Peyer's patch (tissue), 4 donors: ENCODE results near the gene TNIK. TPM values are rescaled to one million over a fixed set of nuclear protein-coding genes. Genes with fewer than 3 reads are reported as not detected.

Experiments
- DNase-seq, 3 donors: peaks; one replicate each; pipeline ENCODE4 v3.0.0-alpha.2; 2017 to 2019
- H3K27ac ChIP-seq, 4 donors: fragments of 200-600 bp; sonication (generic); one replicate each; pipeline ENCODE4 v1.5.1; 2016 to 2019
- H3K27me3 ChIP-seq, 2 donors: fragments of 200-600 bp; sonication (generic); one replicate each; pipeline ENCODE4 v1.5.1; 2019
- H3K36me3 ChIP-seq, 3 donors: fragments of 200-600 bp; sonication (generic); one replicate each; pipeline ENCODE4 v1.5.1; 2016 to 2019
- H3K4me1 ChIP-seq, 4 donors: fragments of 200-600 bp; sonication (generic); one replicate each; pipeline ENCODE4 v1.5.1; 2016 to 2019
- H3K4me3 ChIP-seq, 4 donors: fragments of 200-600 bp; sonication (generic); 1 replicate in 3 of 4; 2 replicates in 1 of 4; pipeline ENCODE4 v1.5.1; 2016 to 2019; ENCODE audit warnings: mild to moderate bottlenecking in 1 of 4
- H3K9me3 ChIP-seq, 4 donors: fragments of 200-600 bp; sonication (generic); one replicate each; pipeline ENCODE4 v1.5.1; 2016 to 2019; ENCODE audit warnings: mild to moderate bottlenecking in 1 of 4
- POLR2A ChIP-seq, 2 donors: fragments of 450-650 bp; IDR thresholded peaks; one replicate each; pipeline ENCODE4 v1.5.1; 2017; ENCODE audit warnings: antibody characterized with exemption in 2 of 2, mild to moderate bottlenecking in 2 of 2, moderate library complexity in 2 of 2
- total RNA-seq, 4 donors: library from RNA; depleted of rRNA; stranded (reverse); fragments of >200 nt; gene quantifications; one replicate each; pipeline ENCODE4 v1.1.0, GENCODE V29; 2016
- TF ChIP-seq, protein P1 (sequence below), 6 experiments: fragments of 450-650 bp in 4 of 6; fragments of 200-600 bp in 2 of 6; sonication (generic) in 1 of 6; IDR thresholded peaks; one replicate each; pipeline ENCODE4 v1.5.1; 2017 to 2019; ENCODE audit warnings: antibody characterized with exemption in 6 of 6, mild to moderate bottlenecking in 3 of 6, moderate library complexity in 1 of 6

Gene TNIK
- total RNA-seq, 4 donors from 2014 or later = 37.1 to 84.8 (median 74.4) TPM

DNA sequence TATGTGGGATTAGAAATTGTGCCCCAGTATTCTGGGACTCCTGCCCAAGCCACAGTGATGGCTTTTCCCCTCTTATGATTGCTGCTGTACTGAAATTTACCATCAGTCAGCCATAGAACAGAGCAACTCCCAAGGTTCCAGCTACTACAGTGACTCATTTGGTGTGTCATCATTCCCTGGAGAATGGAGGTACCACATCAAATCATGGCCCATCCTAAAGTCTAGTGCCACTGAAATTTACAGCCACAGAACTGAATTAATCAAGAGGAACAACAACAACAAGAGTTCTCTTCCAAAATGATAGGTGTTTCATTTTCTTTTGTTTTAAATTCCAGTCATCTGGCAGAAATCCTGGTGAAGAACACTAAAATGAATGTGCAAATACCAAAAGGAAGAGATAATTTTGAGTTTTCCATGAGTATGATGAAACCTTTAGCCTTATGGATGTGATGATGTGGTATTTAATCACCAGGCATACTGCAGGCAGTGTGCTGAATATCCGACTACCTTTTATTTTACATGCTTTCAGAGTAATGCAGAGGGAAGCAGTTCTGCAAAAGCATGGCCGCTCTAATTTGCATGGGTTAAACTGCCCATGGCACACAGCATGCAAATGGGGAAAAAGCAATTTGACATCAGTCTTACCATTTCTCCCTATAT, 358.1 kb downstream of the TNIK start:
- no peak for DNase-seq
- Histone ChIP-seq H3K27ac (no peak overlapping the region), H3K9me3 (no peaks in the 10 kb centered on the region), H3K36me3 (peaks cover 0 to 33% (median 0%) of the 10 kb centered on the region in 3 donors), H3K27me3 (no peaks in the 10 kb centered on the region), H3K4me3 (no peak overlapping the region), H3K4me1 (no peaks in the 10 kb centered on the region)
- no peak for TF ChIP-seq POLR2A (IDR thresholded peaks at IDR 0.05)
- TF ChIP-seq, protein P1, sequence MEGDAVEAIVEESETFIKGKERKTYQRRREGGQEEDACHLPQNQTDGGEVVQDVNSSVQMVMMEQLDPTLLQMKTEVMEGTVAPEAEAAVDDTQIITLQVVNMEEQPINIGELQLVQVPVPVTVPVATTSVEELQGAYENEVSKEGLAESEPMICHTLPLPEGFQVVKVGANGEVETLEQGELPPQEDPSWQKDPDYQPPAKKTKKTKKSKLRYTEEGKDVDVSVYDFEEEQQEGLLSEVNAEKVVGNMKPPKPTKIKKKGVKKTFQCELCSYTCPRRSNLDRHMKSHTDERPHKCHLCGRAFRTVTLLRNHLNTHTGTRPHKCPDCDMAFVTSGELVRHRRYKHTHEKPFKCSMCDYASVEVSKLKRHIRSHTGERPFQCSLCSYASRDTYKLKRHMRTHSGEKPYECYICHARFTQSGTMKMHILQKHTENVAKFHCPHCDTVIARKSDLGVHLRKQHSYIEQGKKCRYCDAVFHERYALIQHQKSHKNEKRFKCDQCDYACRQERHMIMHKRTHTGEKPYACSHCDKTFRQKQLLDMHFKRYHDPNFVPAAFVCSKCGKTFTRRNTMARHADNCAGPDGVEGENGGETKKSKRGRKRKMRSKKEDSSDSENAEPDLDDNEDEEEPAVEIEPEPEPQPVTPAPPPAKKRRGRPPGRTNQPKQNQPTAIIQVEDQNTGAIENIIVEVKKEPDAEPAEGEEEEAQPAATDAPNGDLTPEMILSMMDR (IDR thresholded peaks at IDR 0.05) = no peak

DNA sequence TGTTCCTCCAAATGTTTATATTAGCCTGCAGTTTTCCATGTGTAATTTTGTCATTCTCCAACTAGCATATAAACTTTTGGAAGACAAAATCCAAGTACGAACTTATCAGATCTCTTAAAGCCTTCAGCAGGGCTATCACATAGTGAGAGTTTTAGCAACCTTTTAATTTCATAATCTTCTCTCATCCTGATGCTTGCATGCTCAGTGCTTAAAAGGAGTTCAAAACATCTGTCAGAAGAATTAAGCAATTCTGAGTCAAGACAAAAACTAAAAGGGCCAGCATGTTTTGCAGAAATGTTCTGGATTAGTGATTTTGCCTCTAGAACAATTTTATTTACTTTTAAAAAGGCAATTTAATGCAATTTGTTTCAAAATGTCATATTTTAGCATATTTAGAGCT, 360.3 kb downstream of the TNIK start:
- no peak overlapping the region for H3K4me3 ChIP-seq
- TF ChIP-seq POLR2A (IDR thresholded peaks at IDR 0.05) = no peak
- TF ChIP-seq, protein P1 (IDR thresholded peaks at IDR 0.05) = no peak
- H3K27ac ChIP-seq = no peak overlapping the region
- no peak for DNase-seq
- no peaks in the 10 kb centered on the region for H3K9me3 ChIP-seq
- H3K36me3 ChIP-seq = peaks cover 0 to 31% (median 0%) of the 10 kb centered on the region in 3 donors
- H3K27me3 ChIP-seq = no peaks in the 10 kb centered on the region
- H3K4me1 ChIP-seq = no peaks in the 10 kb centered on the region

DNA sequence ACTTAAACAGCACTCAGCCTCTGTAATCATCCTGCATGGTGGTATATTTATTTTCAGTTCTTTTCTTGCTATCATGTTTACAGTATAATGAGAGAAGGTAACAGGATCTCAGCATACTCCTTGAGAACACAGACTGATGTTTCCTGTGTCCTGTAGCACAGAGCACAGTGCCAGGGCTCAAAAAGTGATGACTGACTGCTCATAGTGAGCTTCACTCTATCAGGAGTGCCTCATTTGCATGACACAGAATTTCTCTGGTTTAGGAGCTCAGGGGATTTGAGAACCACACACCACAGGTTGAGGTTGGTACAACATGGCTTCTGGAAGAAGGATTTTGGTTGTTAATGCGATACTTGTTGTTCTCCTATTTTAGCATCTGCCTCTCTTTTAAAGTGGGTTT, 365.1 kb downstream of the TNIK start:
- H3K4me3 ChIP-seq = no peak overlapping the region
- DNase-seq = no peak
- peaks cover 0 to 6% (median 0%) of the 10 kb centered on the region in 4 donors for H3K4me1 ChIP-seq
- peaks cover 0 to 21% (median 0%) of the 10 kb centered on the region in 3 donors for H3K36me3 ChIP-seq
- TF ChIP-seq, protein P1 (IDR thresholded peaks at IDR 0.05) = no peak
- no peak for TF ChIP-seq POLR2A (IDR thresholded peaks at IDR 0.05)
- no peaks in the 10 kb centered on the region for H3K27me3 ChIP-seq
- no peak overlapping the region for H3K27ac ChIP-seq
- no peaks in the 10 kb centered on the region for H3K9me3 ChIP-seq

DNA sequence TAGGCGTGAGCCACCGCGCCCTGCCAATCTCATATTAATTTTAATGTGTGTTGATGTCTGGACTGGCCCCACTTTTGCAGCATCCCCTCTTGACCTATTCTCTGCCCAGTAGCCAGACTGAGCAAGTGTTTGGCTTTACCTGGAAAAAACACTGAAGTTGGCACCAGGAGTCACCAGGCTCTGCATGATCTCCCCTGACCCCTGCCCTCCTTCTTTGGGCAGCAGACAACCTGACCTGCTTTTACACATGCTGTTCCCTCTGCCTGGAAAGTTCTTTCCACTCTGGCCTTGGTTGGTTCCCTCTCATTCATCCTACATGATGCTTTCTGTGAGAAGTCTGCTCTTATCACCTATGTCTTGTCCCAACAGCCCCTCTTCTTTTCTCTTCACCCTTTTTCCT, 365.8 kb downstream of the TNIK start:
- no peak overlapping the region for H3K27ac ChIP-seq
- H3K9me3 ChIP-seq = no peaks in the 10 kb centered on the region
- H3K27me3 ChIP-seq = no peaks in the 10 kb centered on the region
- H3K36me3 ChIP-seq = peaks cover 0 to 16% (median 0%) of the 10 kb centered on the region in 3 donors
- H3K4me3 ChIP-seq = no peak overlapping the region
- TF ChIP-seq POLR2A (IDR thresholded peaks at IDR 0.05) = no peak
- TF ChIP-seq, protein P1 (IDR thresholded peaks at IDR 0.05) = no peak
- peaks cover 0 to 6% (median 0%) of the 10 kb centered on the region in 4 donors for H3K4me1 ChIP-seq
- no peak for DNase-seq

DNA sequence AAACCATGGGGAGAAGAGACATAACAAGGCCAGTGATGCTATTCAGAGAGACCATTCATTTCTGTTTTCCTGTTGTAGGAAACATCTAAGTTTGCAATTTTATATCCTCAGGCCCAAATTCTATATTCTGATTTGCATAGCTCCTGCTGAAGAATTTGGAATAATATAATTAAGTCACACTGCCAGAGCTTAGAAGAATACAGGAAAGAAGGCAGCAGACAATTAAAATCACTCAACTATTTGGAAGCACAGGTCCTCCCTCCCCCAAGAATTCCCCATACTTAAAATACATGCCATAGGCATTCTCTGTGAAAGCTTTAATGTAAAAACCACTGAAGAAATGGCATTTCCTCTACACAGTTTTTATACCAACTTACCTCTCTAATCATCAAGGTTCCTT, 366.7 kb downstream of the TNIK start:
- no peak overlapping the region for H3K27ac ChIP-seq
- peaks cover 0 to 6% (median 0%) of the 10 kb centered on the region in 3 donors for H3K36me3 ChIP-seq
- no peaks in the 10 kb centered on the region for H3K9me3 ChIP-seq
- no peak for TF ChIP-seq POLR2A (IDR thresholded peaks at IDR 0.05)
- TF ChIP-seq, protein P1 (IDR thresholded peaks at IDR 0.05) = no peak
- H3K4me1 ChIP-seq = peaks cover 0 to 14% (median 0%) of the 10 kb centered on the region in 4 donors
- DNase-seq = no peak
- no peaks in the 10 kb centered on the region for H3K27me3 ChIP-seq
- no peak overlapping the region for H3K4me3 ChIP-seq
